ENCODE results near the gene HAGHL.

The HAGHL gene

GRCh38 chr16:721765-722540 lies 5.0 kb upstream of the HAGHL start:
- H3K27ac ChIP-seq: peak overlapping the region; percentile 95
- TF ChIP-seq, protein P1, sequence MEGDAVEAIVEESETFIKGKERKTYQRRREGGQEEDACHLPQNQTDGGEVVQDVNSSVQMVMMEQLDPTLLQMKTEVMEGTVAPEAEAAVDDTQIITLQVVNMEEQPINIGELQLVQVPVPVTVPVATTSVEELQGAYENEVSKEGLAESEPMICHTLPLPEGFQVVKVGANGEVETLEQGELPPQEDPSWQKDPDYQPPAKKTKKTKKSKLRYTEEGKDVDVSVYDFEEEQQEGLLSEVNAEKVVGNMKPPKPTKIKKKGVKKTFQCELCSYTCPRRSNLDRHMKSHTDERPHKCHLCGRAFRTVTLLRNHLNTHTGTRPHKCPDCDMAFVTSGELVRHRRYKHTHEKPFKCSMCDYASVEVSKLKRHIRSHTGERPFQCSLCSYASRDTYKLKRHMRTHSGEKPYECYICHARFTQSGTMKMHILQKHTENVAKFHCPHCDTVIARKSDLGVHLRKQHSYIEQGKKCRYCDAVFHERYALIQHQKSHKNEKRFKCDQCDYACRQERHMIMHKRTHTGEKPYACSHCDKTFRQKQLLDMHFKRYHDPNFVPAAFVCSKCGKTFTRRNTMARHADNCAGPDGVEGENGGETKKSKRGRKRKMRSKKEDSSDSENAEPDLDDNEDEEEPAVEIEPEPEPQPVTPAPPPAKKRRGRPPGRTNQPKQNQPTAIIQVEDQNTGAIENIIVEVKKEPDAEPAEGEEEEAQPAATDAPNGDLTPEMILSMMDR (conservative IDR thresholded peaks at IDR 0.05; ENCODE audit: low read depth): no peak
- no peak for DNase-seq (ENCODE audit: low spot score)
- ChIA-PET POLR2A (ENCODE audit: low non-redundant PET) (interaction anchor here (1.3 to 2.3 kb wide), 2 partner anchors 9 to 26 kb away, joined by 3 to 8 read pairs; no protein-coding TSS in a partner anchor), CTCF (interaction anchor here (0.6 to 1.1 kb wide), 5 partner anchors 9 to 63 kb away, joined by 3 to 5 read pairs (median 4); partner anchors contain the start of genes RHOT2 and WDR24)

GRCh38 chr16:722835-723633 lies 3.9 kb upstream of the HAGHL start:
- TF ChIP-seq, protein P1 (conservative IDR thresholded peaks at IDR 0.05; ENCODE audit: low read depth): no peak

GRCh38 chr16:723695-724094 lies 3.2 kb upstream of the HAGHL start:
- TF ChIP-seq, protein P1 (conservative IDR thresholded peaks at IDR 0.05; ENCODE audit: low read depth): no peak
- peak overlapping the region; percentile 95 for H3K27ac ChIP-seq
- ChIA-PET POLR2A (ENCODE audit: low non-redundant PET) (interaction anchor here (2.3 kb wide), 1 partner anchor 28 kb away, joined by 8 read pairs; no protein-coding TSS in a partner anchor), CTCF (interaction anchor here (0.6 to 1.1 kb wide), 2 partner anchors 12 to 15 kb away, joined by 3 to 7 read pairs; no protein-coding TSS in a partner anchor)
- no peak for DNase-seq (ENCODE audit: low spot score)

More at GRCh38 chr16:722835-723633, 3.9 kb upstream of the HAGHL start:
- DNase-seq (ENCODE audit: low spot score): no peak
- ChIA-PET POLR2A (ENCODE audit: low non-redundant PET) (interaction anchor here (0.6 to 2.3 kb wide), 2 partner anchors 28 to 52 kb away, joined by 3 to 8 read pairs; no protein-coding TSS in a partner anchor), CTCF (interaction anchor here (0.6 to 0.8 kb wide), 4 partner anchors 10 to 23 kb away, joined by 3 to 4 read pairs (median 3); partner anchors contain the start of gene CIAO3)
- H3K27ac ChIP-seq: peak overlapping the region; percentile 95

- peak overlapping the region; percentile 95 for H3K27ac ChIP-seq
- no peak for DNase-seq (ENCODE audit: low spot score)
- ChIA-PET POLR2A (ENCODE audit: low non-redundant PET) (no interaction called here), CTCF (interaction anchor here (0.6 to 1.1 kb wide), 3 partner anchors 12 to 16 kb away, joined by 3 to 7 read pairs (median 3); partner anchors contain the start of gene CIAO3)
- TF ChIP-seq, protein P1 (conservative IDR thresholded peaks at IDR 0.05; ENCODE audit: low read depth): no peak
Measured at GRCh38 chr16:724188-725040, 2.5 kb upstream of the HAGHL start.

DNA sequence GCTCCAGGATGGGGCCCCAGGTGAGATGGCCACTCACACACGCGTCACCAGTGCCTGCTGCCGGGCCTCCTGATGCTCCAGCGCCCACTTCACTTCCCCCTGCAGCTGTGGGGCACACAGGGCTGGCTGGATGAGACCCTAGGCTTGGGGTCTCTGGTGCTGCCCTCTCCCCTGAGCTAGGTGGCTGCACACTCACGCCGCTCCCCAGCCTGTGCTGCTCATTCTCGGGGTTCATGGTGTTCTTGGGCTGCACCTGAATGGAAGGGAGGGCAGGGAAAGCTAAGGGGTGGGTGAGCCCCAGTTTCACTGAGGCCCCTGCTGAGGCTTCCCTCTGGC lies 1.9 kb upstream of the HAGHL start:
- TF ChIP-seq, protein P1 (conservative IDR thresholded peaks at IDR 0.05; ENCODE audit: low read depth): no peak
- ChIA-PET POLR2A (ENCODE audit: low non-redundant PET) (no interaction called here), CTCF (interaction anchor here (0.8 to 1.1 kb wide), 2 partner anchors 13 to 16 kb away, joined by 3 to 5 read pairs; partner anchors contain the start of gene CIAO3)
- peak overlapping the region; percentile 95 for H3K27ac ChIP-seq
- DNase-seq (ENCODE audit: low spot score): no peak

Measured in RWPE1 (cell line).